OCI-LY3 (cell line): ENCODE measurements around the gene PDYN.

Experiments used
- H2AFZ ChIP-seq: fragments of 200-600, 300-600 bp; shearing (Covaris generic); 2 replicates; pipeline ENCODE4 v1.6.0; 2014; ENCODE audit warnings: antibody characterized with exemption, low read depth, low read length
- H3K27ac ChIP-seq: fragments of 200-600, 300-600 bp; sonication (generic); 2 replicates; pipeline ENCODE4 v1.5.1; 2014; ENCODE audit warnings: mild to moderate bottlenecking, low read length, moderate library complexity, mixed read lengths
- H3K27me3 ChIP-seq: fragments of 200-600, 300-600 bp; sonication (generic); 2 replicates; pipeline ENCODE4 v1.6.1; 2014; ENCODE audit warnings: low read depth, low read length, mixed read lengths
- H3K36me3 ChIP-seq: fragments of 200-600, 300-600 bp; sonication (generic); replicated peaks from 2 replicates; pipeline ENCODE3; 2014; ENCODE audit warnings: low read depth, low read length, mixed read lengths
- H3K4me1 ChIP-seq: fragments of 300-600, 200-600 bp; sonication (generic); 2 replicates; pipeline ENCODE4 v1.6.1; 2014; ENCODE audit warnings: low read length, mixed read lengths
- H3K4me2 ChIP-seq: fragments of 200-600, 300-600 bp; sonication (generic); 2 replicates; pipeline ENCODE4 v1.6.1; 2014; ENCODE audit warnings: low read length, mixed read lengths
- H3K4me3 ChIP-seq: fragments of 300-600, 200-600 bp; sonication (generic); 2 replicates; pipeline ENCODE4 v1.5.1; 2014; ENCODE audit warnings: antibody characterized with exemption, mild to moderate bottlenecking, low read length, moderate library complexity
- H3K79me2 ChIP-seq: fragments of 300-600, 200-600 bp; shearing (Covaris generic); 2 replicates; pipeline ENCODE4 v1.6.1; 2014; ENCODE audit warnings: mild to moderate bottlenecking, low read length, mixed read lengths
- H3K9ac ChIP-seq: fragments of 300-600, 200-600 bp; shearing (Covaris generic); 2 replicates; pipeline ENCODE4 v1.6.0; 2014; ENCODE audit warnings: mild to moderate bottlenecking, low read length, moderate library complexity
- H3K9me3 ChIP-seq: fragments of 200-600, 300-600 bp; shearing (Covaris generic); 2 replicates; pipeline ENCODE4 v1.6.1; 2014; ENCODE audit warnings: low read length, mixed read lengths; ENCODE audit not compliant: insufficient read depth
- H4K20me1 ChIP-seq: fragments of 200-600, 300-600 bp; sonication (generic); 2 replicates; pipeline ENCODE4 v1.6.1; 2016; ENCODE audit warnings: low read length, mixed read lengths; ENCODE audit not compliant: insufficient read depth
- EZH2phosphoT487 ChIP-seq: fragments of 200-600 bp; shearing (Covaris generic); IDR thresholded peaks from 2 replicates; pipeline ENCODE4 v1.6.1; 2018; ENCODE audit warnings: antibody characterized with exemption, mixed run types, low read depth
- TF ChIP-seq, protein P1 (sequence below): fragments of 200-600, 300-600 bp; sonication (generic); IDR thresholded peaks from 2 replicates; pipeline ENCODE4 v1.5.1; 2014; ENCODE audit warnings: antibody characterized with exemption, low read length, low read depth

Gene PDYN

GRCh38 chr20:2000285-2000684 is 6.4 kb upstream of the PDYN start:
- H3K79me2 ChIP-seq: no peaks in the 10 kb centered on the region
- H4K20me1 ChIP-seq: peaks cover 3% of the 10 kb centered on the region
- no peak overlapping the region for H3K4me3 ChIP-seq
- H2AFZ ChIP-seq: no peak overlapping the region
- no peaks in the 10 kb centered on the region for H3K9me3 ChIP-seq
- no peak overlapping the region for H3K27ac ChIP-seq
- peaks cover 80% of the 10 kb centered on the region for H3K27me3 ChIP-seq
- H3K4me1 ChIP-seq: no peaks in the 10 kb centered on the region
- no peak overlapping the region for H3K9ac ChIP-seq
- H3K36me3 ChIP-seq: no peaks in the 10 kb centered on the region
- H3K4me2 ChIP-seq: no peak overlapping the region
- TF ChIP-seq EZH2phosphoT487: no peak
- TF ChIP-seq, protein P1, sequence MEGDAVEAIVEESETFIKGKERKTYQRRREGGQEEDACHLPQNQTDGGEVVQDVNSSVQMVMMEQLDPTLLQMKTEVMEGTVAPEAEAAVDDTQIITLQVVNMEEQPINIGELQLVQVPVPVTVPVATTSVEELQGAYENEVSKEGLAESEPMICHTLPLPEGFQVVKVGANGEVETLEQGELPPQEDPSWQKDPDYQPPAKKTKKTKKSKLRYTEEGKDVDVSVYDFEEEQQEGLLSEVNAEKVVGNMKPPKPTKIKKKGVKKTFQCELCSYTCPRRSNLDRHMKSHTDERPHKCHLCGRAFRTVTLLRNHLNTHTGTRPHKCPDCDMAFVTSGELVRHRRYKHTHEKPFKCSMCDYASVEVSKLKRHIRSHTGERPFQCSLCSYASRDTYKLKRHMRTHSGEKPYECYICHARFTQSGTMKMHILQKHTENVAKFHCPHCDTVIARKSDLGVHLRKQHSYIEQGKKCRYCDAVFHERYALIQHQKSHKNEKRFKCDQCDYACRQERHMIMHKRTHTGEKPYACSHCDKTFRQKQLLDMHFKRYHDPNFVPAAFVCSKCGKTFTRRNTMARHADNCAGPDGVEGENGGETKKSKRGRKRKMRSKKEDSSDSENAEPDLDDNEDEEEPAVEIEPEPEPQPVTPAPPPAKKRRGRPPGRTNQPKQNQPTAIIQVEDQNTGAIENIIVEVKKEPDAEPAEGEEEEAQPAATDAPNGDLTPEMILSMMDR: no peak

GRCh38 chr20:1998715-1999114 is 4.9 kb upstream of the PDYN start:
- Histone ChIP-seq H3K9ac (no peak overlapping the region), H3K27me3 (peaks cover 80% of the 10 kb centered on the region), H3K36me3 (no peaks in the 10 kb centered on the region), H3K79me2 (no peaks in the 10 kb centered on the region), H3K27ac (no peak overlapping the region), H4K20me1 (no peaks in the 10 kb centered on the region; the same call in 1 of the 2 replicates), H3K9me3 (no peaks in the 10 kb centered on the region), H3K4me3 (no peak overlapping the region), H3K4me1 (no peaks in the 10 kb centered on the region), H3K4me2 (no peak overlapping the region), H2AFZ (no peak overlapping the region)
- TF ChIP-seq, protein P1: no peak
- TF ChIP-seq EZH2phosphoT487: no peak

GRCh38 chr20:1998193-1998520 is 4.3 kb upstream of the PDYN start:
- Histone ChIP-seq H3K36me3 (no peaks in the 10 kb centered on the region), H3K4me1 (no peaks in the 10 kb centered on the region), H3K4me3 (no peak overlapping the region), H3K9me3 (no peaks in the 10 kb centered on the region), H3K27ac (no peak overlapping the region), H3K27me3 (peaks cover 83% of the 10 kb centered on the region), H4K20me1 (no peaks in the 10 kb centered on the region; the same call in 1 of the 2 replicates), H3K4me2 (no peak overlapping the region), H3K79me2 (no peaks in the 10 kb centered on the region), H2AFZ (no peak overlapping the region), H3K9ac (no peak overlapping the region)
- no peak for TF ChIP-seq EZH2phosphoT487
- TF ChIP-seq, protein P1: no peak

DNA sequence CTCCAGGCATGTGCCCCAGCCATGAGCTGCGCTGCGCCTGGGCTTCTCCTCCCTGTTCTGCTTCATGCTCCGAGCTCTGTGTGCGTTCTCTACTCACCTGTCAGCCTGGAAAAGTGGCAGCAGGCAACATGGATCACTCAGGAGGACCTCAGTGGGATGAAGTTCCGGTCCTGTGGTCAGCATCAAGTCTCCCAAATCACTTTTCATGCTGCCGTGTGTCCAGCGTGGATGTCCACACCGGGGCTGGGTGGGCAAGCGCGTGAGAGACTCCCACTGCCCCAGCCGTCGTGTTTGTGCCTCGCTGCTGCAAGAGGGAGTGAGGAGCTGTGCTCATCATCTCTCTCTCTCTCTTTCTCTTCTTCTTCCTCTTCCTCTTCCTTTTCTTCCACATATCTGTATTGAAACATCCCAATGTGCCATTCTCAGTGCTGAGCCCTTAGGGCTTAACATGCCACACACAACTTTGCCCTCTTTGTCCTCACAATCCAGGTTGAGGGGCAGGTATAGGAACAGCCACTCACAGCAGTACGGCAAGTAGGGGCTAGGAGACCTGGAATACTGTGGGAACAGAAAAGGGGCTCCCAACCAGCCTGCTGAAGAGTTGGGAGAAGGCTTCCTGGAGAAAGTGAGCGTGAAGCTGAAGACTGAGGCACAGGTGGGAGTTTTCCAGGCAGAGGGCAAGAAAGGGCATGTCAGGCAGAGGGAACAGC is 3.8 kb upstream of the PDYN start:
- Histone ChIP-seq H3K9ac (no peak overlapping the region), H3K4me3 (no peak overlapping the region), H4K20me1 (no peaks in the 10 kb centered on the region; the same call in 1 of the 2 replicates), H3K4me2 (no peak overlapping the region), H3K27ac (no peak overlapping the region), H3K79me2 (no peaks in the 10 kb centered on the region), H3K9me3 (no peaks in the 10 kb centered on the region), H2AFZ (no peak overlapping the region), H3K36me3 (no peaks in the 10 kb centered on the region), H3K27me3 (peaks cover 88% of the 10 kb centered on the region), H3K4me1 (no peaks in the 10 kb centered on the region)
- no peak for TF ChIP-seq EZH2phosphoT487
- TF ChIP-seq, protein P1: no peak
